NB4 (cell line): ENCODE measurements around the gene CACNA1B.

ENCODE experiments used
- DNase-seq: peaks from one replicate; pipeline ENCODE4 v3.0.0; 2010; ENCODE audit warnings: low read depth
- H3K4me3 ChIP-seq: one replicate; pipeline ENCODE4 v1.5.1; 2011; ENCODE audit warnings: mild to moderate bottlenecking, low read depth, low read length, moderate library complexity
- MYC ChIP-seq: IDR thresholded peaks from 2 replicates; pipeline ENCODE4 v1.6.1; 2011; ENCODE audit warnings: low read depth, low read length
- POLR2A ChIP-seq: IDR thresholded peaks from 2 replicates; pipeline ENCODE4 v1.6.1; 2011; ENCODE audit warnings: mild to moderate bottlenecking; ENCODE audit not compliant: insufficient read length; ENCODE audit errors: extremely low read depth
- TF ChIP-seq, protein P1 (sequence below): IDR thresholded peaks from one replicate; pipeline ENCODE4 v1.5.1; 2012; ENCODE audit warnings: low read depth, low read length
- TF ChIP-seq, protein P2 (sequence below): IDR thresholded peaks from 2 replicates; pipeline ENCODE4 v1.6.1; 2011; ENCODE audit warnings: low read depth, low read length

The CACNA1B gene

DNA sequence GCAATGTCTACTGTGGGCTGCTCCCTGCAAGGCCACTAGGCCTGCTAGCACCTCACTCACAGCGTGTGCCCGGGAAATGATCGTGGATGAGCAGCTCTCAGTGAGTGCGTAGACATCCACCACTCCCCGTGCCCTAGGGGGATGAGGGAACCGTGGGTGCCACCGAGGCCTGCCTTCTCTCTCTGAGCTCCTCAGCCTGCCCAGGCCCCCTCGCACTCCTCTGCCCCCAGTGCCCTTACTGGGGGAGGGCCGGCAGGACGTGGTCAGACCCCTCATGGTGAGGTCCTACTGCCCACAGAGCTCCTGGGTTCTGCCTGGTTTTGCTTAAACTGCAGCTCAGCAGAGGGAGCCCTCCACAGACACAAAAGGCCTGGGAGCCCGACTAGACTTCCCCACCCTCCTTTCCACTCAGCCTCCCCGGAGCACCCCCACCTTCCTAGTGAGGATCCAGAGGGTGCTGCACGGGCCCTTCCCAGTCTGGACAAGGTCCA lies 220.0 kb downstream of the CACNA1B start:
- TF ChIP-seq, protein P1, sequence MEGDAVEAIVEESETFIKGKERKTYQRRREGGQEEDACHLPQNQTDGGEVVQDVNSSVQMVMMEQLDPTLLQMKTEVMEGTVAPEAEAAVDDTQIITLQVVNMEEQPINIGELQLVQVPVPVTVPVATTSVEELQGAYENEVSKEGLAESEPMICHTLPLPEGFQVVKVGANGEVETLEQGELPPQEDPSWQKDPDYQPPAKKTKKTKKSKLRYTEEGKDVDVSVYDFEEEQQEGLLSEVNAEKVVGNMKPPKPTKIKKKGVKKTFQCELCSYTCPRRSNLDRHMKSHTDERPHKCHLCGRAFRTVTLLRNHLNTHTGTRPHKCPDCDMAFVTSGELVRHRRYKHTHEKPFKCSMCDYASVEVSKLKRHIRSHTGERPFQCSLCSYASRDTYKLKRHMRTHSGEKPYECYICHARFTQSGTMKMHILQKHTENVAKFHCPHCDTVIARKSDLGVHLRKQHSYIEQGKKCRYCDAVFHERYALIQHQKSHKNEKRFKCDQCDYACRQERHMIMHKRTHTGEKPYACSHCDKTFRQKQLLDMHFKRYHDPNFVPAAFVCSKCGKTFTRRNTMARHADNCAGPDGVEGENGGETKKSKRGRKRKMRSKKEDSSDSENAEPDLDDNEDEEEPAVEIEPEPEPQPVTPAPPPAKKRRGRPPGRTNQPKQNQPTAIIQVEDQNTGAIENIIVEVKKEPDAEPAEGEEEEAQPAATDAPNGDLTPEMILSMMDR, result no peak
- DNase-seq, result no peak
- no peak overlapping the region for H3K4me3 ChIP-seq

DNA sequence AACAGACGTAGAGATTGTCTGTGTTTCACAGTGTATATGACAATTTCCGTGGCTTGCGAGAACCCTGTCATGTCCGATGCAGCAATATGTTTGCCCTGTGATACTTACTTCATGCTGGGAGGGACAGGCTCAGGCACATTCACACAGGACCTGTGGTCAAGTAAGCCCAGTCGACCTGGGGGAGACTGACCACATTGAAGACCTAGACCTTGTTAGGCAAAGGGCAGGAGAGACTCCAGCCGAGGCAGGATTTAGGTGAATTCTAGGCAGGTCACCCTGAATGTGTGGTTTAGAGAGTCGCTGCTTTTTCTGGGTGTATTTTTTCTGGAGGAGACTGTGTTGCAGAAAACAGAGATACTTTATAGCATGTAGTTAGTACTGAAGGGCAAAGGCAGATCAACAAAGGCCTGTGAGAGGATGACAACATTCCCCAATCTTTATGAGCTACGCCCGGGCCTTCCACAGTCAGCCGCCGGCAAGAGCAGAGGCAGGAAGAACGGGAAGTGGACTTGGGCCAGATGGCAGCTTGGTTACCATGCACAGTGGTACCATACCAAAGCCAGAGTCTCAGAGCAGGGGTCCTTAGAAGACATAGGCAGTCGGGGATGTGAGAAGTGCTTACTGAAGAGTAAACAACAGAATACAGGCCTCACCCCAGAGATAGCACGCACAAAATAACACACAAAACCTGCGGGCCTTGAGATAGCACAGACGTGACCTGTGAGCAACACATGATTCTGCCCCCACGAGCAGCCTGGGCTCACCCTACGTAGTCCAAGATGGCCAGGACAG lies 220.7 kb downstream of the CACNA1B start:
- no peak overlapping the region for H3K4me3 ChIP-seq
- DNase-seq, result no peak
- TF ChIP-seq MYC, result no peak
- TF ChIP-seq POLR2A, result no peak
- TF ChIP-seq, protein P1, result no peak
- TF ChIP-seq, protein P2, sequence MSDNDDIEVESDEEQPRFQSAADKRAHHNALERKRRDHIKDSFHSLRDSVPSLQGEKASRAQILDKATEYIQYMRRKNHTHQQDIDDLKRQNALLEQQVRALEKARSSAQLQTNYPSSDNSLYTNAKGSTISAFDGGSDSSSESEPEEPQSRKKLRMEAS, result no peak

DNA sequence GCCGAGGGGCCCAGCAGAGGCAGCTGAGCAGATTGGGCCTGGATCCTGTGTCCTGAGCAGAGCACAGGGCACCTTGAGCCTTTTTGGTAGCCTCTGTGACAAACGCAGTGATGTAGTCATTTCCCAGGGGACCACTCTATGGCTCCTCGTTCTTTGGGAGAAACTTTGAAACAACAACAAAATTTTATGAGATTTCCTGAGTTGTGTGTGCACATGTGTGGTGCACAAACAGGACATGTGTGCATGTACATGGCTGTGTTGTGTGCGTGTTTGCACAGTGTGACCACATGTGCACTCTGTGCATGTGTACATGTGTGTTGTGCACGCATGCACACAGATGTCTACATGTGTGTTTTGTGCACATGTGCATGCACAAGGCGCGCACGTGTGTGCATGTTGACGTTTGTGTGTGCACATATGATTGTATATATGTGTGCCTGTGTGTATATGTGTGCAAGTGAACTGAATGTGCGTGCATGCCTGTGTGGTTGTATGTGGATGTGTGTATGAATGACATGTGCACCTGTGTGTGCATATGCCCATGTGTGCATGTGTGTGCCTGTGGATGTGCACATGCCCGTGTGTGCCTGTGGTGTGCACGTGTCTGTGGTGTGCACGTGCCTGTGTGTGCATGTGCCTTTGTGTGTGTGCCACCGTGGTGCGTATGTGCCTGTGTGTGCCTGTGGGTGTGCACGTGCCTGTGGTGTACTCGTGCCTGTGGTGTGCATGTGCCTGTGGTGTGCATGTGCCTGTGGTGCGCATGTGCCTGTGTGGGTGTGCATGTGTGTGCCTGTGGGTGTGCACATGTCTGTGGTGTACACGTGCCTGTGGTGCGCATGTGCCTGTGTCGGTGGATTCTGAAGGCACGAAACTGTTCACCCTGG lies 221.6 kb downstream of the CACNA1B start:
- DNase-seq, result no peak
- H3K4me3 ChIP-seq, result no peak overlapping the region
- no peak for TF ChIP-seq POLR2A
- TF ChIP-seq, protein P2, result no peak
- TF ChIP-seq MYC, result no peak
- TF ChIP-seq, protein P1, result no peak

DNA sequence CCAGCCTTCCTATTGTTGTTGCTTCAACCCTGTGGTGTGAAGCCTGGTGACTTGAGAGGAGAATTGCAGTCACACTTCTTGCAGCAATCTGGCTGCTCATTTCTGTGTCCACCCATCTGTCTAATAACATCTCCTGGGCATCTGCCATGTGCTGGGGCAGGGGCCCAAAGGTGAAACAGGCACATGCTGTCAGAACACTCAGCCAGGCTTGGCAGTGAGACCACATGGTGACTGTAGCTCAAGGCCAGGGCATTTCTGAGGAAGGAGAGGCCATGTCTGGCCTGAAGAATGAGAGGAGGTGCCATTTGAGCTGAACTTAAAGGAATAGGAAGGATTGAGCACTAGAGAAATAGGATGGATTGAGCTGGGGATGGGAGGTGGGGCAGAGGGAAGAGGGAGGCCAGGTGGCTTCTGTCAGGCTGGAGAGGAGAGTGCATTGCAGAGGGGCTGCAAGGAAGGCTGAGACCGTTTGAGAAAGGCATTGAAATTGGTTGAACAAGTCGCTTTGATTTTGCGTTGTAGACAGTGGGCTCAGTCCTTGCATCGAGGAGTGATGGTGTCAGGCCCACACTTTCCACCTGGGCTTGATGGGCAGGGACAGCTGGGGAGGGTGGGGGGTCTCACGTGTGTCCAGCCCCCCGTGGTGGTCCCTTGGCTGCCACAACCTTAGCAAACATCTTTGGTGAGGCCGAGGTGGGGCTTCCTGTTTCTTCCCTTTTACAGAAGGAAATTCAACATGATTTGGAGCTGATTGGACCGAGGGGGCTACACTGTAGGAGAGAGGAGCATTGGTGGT lies 222.4 kb downstream of the CACNA1B start:
- no peak overlapping the region for H3K4me3 ChIP-seq
- TF ChIP-seq MYC (no peak), POLR2A (no peak)
- TF ChIP-seq, protein P2, result no peak
- TF ChIP-seq, protein P1, result no peak
- no peak for DNase-seq

DNA sequence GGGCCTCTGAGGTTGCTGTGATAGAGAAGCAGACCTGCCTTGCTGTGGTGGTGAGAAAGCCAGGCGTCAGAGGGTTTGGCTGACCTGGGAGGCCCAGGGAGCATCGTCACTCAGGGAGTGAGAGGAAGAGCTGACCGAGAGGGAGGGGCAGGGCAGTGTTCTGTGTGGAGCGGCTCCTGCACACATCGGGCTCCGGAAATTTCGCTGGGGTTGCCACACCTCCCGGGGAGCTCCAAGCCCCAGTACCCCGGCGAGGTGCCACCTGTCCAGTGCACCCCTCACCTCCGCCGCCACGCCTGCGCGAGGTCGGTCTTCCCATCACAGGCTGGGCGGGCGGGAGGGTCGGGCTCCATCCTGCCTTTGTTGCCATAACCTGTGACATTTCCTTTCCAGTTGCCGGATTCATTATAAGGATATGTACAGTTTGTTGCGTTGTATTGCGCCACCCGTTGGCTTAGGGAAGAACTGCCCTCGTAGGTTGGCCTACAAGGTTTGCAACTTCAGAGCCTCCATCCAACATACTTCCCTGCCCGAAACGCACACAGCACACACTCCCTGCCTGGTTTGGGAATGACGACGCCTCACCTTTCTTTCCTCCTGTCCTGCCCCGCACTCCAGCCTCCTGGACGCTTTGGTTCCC lies 223.2 kb downstream of the CACNA1B start:
- peak; percentile 41 for DNase-seq
- H3K4me3 ChIP-seq, result no peak overlapping the region
- TF ChIP-seq MYC, result no peak
- TF ChIP-seq POLR2A, result no peak
- TF ChIP-seq, protein P2, result no peak
- TF ChIP-seq, protein P1, result peak; percentile 44
